ENCODE measurements around the gene SHLD1. TPM values are rescaled to one million over a fixed set of nuclear protein-coding genes. Genes with fewer than 3 reads are reported as not detected.

SHLD1 gene
- total RNA-seq, 2 donors from 2014 or later, result 4.0 to 6.6 TPM

DNA sequence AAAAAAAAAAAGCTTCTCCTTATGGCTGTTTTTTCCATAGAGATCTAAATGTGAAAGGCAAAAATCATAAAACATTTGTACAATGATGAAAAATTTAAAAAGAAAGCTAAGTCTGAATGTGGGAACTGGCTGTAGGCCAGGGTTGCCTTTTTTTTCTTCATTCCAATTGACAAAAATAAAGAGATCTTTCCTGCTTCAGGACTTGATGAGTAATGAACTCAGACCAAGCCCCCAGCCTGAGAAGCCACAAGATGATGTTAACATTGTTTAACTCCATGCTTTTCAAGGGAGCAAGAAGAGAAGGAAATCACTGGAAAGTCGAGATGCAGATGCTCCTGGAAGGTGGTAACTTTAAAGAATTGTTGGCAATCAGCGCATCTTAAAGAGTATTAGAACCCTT, 158.8 kb downstream of the SHLD1 start:
- Histone ChIP-seq H3K4me3 (ENCODE audit: low read length) (no peak overlapping the region), H3K36me3 (ENCODE audit: control insufficient read depth, insufficient read depth, low read length) (no peaks in the 10 kb centered on the region), H3K4me1 (ENCODE audit: control insufficient read depth, insufficient read depth, low read length) (no peaks in the 10 kb centered on the region), H3K27ac (ENCODE audit: low read depth, low read length) (no peak overlapping the region), H3K27me3 (ENCODE audit: control insufficient read depth, insufficient read depth, low read length, poor library complexity, severe bottlenecking) (peaks cover 26% of the 10 kb centered on the region), H3K9me3 (ENCODE audit: control insufficient read depth, low read length) (no peaks in the 10 kb centered on the region), H3K9ac (ENCODE audit: extremely low read depth, low read length, poor library complexity, severe bottlenecking) (no peak overlapping the region)
- 83 to 100% methylated on average over 1 to 2 of the region's 2 CpGs for WGBS, 2 experiments (ENCODE audit: insufficient coverage in 1 of 2, insufficient read length in 1 of 2)
- TF ChIP-seq, protein P1, sequence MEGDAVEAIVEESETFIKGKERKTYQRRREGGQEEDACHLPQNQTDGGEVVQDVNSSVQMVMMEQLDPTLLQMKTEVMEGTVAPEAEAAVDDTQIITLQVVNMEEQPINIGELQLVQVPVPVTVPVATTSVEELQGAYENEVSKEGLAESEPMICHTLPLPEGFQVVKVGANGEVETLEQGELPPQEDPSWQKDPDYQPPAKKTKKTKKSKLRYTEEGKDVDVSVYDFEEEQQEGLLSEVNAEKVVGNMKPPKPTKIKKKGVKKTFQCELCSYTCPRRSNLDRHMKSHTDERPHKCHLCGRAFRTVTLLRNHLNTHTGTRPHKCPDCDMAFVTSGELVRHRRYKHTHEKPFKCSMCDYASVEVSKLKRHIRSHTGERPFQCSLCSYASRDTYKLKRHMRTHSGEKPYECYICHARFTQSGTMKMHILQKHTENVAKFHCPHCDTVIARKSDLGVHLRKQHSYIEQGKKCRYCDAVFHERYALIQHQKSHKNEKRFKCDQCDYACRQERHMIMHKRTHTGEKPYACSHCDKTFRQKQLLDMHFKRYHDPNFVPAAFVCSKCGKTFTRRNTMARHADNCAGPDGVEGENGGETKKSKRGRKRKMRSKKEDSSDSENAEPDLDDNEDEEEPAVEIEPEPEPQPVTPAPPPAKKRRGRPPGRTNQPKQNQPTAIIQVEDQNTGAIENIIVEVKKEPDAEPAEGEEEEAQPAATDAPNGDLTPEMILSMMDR (conservative IDR thresholded peaks at IDR 0.05), result no peak
- Mint-ChIP-seq H3K36me3 (ENCODE audit: low read depth) (no peaks in the 10 kb centered on the region), H3K4me3 (no peak overlapping the region), H3K9me3 (no peaks in the 10 kb centered on the region), H3K27me3 (ENCODE audit: insufficient read depth) (peaks cover 17% of the 10 kb centered on the region), H3K27ac (no peak overlapping the region), H3K4me1 (peaks cover 11% of the 10 kb centered on the region)
- no peak for DNase-seq

DNA sequence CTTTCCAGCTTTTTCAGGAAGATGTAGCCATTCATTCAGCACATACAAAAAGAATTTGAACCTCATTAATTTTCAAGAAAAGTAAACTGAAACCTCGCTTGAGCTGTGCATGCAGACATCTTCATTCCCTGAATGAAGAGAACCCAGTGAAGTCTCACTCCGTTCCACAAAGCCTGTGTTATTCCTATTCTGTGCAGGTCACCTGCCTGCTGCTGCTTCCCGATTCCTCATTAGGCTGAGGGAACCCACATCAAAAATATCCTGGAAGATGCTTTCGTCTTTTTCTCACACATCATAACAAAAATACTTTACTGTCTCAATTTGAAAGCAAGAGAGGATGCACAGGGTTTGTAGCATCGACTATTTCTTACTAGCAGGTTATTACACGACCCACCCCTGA, 160.0 kb downstream of the SHLD1 start:
- Mint-ChIP-seq H3K27ac (no peak overlapping the region), H3K9me3 (no peaks in the 10 kb centered on the region), H3K36me3 (ENCODE audit: low read depth) (no peaks in the 10 kb centered on the region), H3K4me3 (no peak overlapping the region), H3K27me3 (ENCODE audit: insufficient read depth) (peaks cover 15% of the 10 kb centered on the region), H3K4me1 (peaks cover 11% of the 10 kb centered on the region)
- TF ChIP-seq, protein P1 (conservative IDR thresholded peaks at IDR 0.05), result no peak
- H3K9ac ChIP-seq (ENCODE audit: extremely low read depth, low read length, poor library complexity, severe bottlenecking), result no peak overlapping the region
- 74 to 79% methylated on average over 3 to 6 of the region's 6 CpGs for WGBS, 2 experiments (ENCODE audit: insufficient coverage in 1 of 2, insufficient read length in 1 of 2)
- H3K36me3 ChIP-seq (ENCODE audit: control insufficient read depth, insufficient read depth, low read length), result no peaks in the 10 kb centered on the region
- H3K27ac ChIP-seq (ENCODE audit: low read depth, low read length), result no peak overlapping the region
- H3K27me3 ChIP-seq (ENCODE audit: control insufficient read depth, insufficient read depth, low read length, poor library complexity, severe bottlenecking), result peaks cover 26% of the 10 kb centered on the region
- H3K4me3 ChIP-seq (ENCODE audit: low read length), result no peak overlapping the region
- H3K4me1 ChIP-seq (ENCODE audit: control insufficient read depth, insufficient read depth, low read length), result no peaks in the 10 kb centered on the region
- H3K9me3 ChIP-seq (ENCODE audit: control insufficient read depth, low read length), result no peaks in the 10 kb centered on the region
- DNase-seq, result no peak

DNA sequence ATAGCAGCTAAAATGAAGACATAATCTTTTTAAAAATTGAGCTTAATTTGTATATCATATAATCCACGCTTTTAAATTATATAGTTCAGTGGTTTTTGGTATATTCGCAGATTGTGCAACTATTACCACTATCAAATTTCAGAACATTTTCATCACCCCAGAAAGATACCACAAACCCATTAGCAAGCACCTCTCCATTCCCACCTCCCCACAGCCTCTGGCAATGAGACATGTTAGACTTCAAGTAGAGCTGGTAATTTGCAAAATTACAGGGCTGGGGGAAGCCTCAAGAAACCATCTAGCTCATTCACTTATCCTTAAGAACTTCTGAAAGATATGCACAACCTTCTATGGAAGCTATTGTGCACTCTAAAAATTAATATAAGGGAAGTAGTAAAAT, 163.0 kb downstream of the SHLD1 start:
- no peaks in the 10 kb centered on the region for H3K36me3 Mint-ChIP-seq (ENCODE audit: low read depth)
- H3K9ac ChIP-seq (ENCODE audit: extremely low read depth, low read length, poor library complexity, severe bottlenecking), result no peak overlapping the region
- no peak overlapping the region for H3K4me3 Mint-ChIP-seq
- H3K9me3 Mint-ChIP-seq, result no peaks in the 10 kb centered on the region
- DNase-seq, result no peak
- peaks cover 26% of the 10 kb centered on the region for H3K27me3 ChIP-seq (ENCODE audit: control insufficient read depth, insufficient read depth, low read length, poor library complexity, severe bottlenecking)
- peaks cover 14% of the 10 kb centered on the region for H3K27me3 Mint-ChIP-seq (ENCODE audit: insufficient read depth)
- H3K36me3 ChIP-seq (ENCODE audit: control insufficient read depth, insufficient read depth, low read length), result no peaks in the 10 kb centered on the region
- WGBS, 2 experiments (ENCODE audit: insufficient coverage in 1 of 2, insufficient read length in 1 of 2), result 100% methylated on average over 1 of the region's 2 CpGs; no CpG with 5 or more reads in 1 of the 2 experiments
- TF ChIP-seq, protein P1 (conservative IDR thresholded peaks at IDR 0.05), result no peak
- H3K27ac Mint-ChIP-seq, result no peak overlapping the region
- no peak overlapping the region for H3K4me3 ChIP-seq (ENCODE audit: low read length)
- H3K4me1 Mint-ChIP-seq, result peaks cover 6% of the 10 kb centered on the region
- H3K4me1 ChIP-seq (ENCODE audit: control insufficient read depth, insufficient read depth, low read length), result no peaks in the 10 kb centered on the region
- no peak overlapping the region for H3K27ac ChIP-seq (ENCODE audit: low read depth, low read length)
- no peaks in the 10 kb centered on the region for H3K9me3 ChIP-seq (ENCODE audit: control insufficient read depth, low read length)

Other genes starting within 250 kb of the SHLD1 start
- gene GPCPD1, start 139.4 kb upstream of the SHLD1 start, total RNA-seq, result 10 to 100 TPM; 19.9 to 28.5 TPM
- under 1 TPM in 1 of 2 donors, not detected in 1; 0.46 TPM for gene CHGB, start 161.1 kb downstream of the SHLD1 start, total RNA-seq
- gene TRMT6, start 200.1 kb downstream of the SHLD1 start, total RNA-seq, result 10 to 100 TPM; 16.9 to 19.1 TPM
- 10 to 100 TPM; 26.1 to 43.0 TPM for gene MCM8, start 200.3 kb downstream of the SHLD1 start, total RNA-seq

All from endodermal cell (in vitro differentiated cells).